HL-60 (cell line): ENCODE measurements around the gene MSI2.

Experiments
- CTCF ChIP-seq: IDR thresholded peaks from one replicate; pipeline ENCODE4 v1.5.1; 2011; ENCODE audit warnings: low read length, control low read depth, inconsistent platforms; ENCODE audit not compliant: insufficient read depth
- POLR2AphosphoS5 ChIP-seq: IDR thresholded peaks from 2 replicates; pipeline ENCODE4 v1.6.1; 2012; ENCODE audit warnings: low read depth
- REST ChIP-seq: IDR thresholded peaks from 2 replicates; pipeline ENCODE4 v1.6.1; 2012; ENCODE audit warnings: low read depth; ENCODE audit not compliant: insufficient replicate concordance

GRCh38 chr17:57530508-57530907, 274.2 kb downstream of the MSI2 start:
- TF ChIP-seq CTCF (no peak), REST (no peak), POLR2AphosphoS5 (no peak)
